ENCODE results near the gene MAP4K2.

Gene MAP4K2

DNA sequence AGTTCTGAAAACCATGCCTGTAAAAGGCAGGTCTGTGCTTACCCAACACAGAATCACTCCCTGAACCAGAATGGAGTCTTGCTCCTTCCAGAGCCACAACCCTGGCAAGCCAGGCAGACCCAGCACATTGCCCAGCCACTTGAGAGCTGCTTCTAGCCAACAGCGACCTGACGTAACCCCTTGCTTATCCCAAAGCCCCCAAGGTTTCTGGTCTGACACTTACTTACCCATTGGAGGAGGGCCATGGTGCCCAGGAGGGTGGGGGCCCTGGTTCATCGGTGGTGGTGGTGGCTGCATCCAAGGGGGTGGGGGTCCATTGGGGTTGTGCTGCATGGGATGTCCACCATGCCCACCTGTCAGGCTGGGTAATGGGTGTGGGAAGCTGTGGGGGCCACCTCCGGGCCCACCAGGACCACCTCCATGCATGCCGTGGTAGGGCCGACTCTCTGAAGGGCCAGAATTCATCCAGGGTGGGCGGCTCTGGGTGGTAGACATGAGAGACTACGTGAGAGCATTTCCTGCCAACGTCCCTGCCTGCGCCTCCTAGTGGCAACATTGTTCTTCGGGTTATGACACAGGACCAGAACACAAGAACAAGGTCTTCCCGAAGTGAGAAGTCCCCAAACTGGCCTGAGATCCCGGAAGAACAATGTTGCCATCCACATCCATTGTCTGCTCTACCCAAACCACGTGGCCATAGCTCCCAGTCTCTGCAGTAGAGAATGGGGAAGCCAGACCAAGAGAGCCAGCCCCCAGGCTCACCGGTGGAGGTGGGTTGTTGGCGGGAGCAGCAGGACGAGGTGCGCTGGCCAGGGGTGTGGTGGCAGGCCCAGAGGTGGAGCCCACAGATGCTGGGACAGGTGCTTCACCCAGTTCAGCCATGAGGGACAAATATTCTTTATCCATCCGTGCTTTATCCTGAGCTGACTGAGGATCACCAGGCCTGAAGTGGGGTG is 35.4 kb downstream of the MAP4K2 start:
- DNase-seq (ENCODE audit: low read depth in 2 of 2), result no peak

DNA sequence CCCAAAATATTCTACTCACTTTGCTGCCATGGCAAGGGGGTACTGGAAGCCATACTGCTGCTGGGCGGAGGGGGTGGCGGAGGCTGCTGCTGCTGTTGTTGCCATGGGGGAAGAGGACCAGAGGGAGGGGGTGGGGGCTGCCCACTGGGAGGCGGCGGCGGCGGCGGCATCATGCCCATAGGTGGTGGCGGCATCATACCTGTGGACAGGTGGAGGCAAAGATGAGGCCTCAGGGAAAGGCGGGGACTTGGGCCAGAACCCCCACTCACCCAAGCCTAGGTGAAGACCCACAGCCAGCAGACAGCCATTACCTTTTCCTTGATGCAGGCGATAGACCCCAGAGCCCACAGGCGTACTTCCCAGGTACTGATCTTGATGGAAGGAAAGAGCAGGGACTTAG is 36.1 kb downstream of the MAP4K2 start:
- DNase-seq (ENCODE audit: low read depth in 2 of 2), result no peak

DNA sequence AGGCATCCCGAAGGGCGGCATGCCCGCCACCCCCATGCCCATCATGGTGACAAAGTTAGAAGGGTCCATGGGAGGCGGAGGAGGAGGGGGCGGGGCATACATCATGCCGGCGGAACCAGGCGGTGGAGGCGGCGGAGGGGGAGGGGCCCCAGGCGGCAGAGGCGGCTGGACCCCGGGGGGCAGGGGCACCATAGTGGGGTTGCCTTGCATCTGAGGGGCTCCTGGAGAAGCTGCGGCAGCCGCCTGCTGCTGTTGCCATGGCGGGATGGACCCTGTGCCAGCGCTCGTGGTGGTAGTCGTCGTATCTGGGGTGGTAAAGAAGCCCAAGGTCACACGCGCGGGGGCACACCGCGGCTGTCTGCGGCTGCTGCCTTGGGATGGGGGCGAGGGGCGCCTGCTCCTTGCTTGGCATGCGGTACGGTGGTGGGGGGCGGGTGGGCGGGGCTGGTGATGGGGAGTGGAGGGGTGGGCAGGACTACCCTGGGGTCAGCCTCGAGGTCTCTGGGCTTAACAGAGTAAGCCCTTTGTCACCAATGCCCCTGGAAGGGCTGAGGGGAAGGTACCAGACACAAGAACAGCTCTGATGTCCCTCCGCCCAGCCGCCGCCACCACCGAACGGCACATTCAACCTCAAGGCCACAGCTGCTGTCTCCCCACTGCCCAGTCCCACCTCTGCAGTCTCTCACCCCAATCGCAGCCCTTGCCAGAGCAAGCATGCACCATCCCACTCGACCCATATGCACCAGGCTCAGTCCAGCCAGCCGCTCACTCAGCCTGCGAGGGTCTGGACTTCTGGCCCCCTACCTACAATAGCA is 37.0 kb downstream of the MAP4K2 start:
- DNase-seq (ENCODE audit: low read depth in 2 of 2), result no peak

DNA sequence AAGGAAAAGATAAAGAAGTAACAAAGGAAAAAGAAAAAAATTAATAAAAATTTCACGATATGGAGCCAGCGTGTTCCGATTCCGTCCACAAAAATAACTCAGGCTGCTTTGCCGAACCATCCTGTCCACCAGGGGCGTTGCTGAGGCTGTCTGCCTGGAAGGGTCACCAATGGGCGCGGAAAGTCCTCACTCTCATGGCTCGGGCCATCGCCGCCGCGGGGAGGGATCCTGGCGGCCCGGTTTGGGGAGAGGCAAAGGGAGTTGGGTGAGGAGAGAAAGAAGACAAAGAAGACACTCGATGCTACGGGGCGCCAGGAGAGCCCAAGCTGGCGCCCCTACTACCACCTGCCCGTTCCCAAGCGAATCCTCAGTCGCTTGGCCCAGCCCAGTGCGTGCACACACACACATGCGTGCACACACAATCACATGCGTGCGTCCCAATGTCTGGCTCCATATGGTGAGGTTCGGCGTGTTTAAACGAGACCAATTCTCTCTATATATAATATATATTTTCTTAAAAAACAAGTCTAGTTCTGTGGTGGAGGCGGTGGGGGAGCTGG is 37.6 kb downstream of the MAP4K2 start:
- DNase-seq (ENCODE audit: low read depth in 2 of 2), result no peak

DNA sequence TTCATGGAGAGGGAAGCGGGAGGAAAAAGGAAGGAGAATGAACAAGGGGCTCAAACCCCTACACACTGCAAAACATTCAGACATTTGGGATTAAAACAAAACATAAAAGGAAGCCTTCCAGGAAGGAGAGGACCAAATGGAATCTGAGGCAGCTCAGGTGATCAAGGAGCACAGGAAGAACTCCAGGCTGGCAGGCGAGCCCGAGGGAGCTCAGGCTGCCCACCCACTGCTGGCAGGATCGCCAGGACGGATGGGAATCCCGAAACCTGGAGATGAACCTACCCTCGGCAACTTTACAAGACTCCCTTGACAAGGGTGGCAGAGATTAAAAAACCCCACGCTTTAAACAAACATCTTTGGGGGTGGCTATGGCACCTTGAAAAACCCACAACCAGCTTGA is 38.3 kb downstream of the MAP4K2 start:
- no peak for DNase-seq (ENCODE audit: low read depth in 2 of 2)

DNA sequence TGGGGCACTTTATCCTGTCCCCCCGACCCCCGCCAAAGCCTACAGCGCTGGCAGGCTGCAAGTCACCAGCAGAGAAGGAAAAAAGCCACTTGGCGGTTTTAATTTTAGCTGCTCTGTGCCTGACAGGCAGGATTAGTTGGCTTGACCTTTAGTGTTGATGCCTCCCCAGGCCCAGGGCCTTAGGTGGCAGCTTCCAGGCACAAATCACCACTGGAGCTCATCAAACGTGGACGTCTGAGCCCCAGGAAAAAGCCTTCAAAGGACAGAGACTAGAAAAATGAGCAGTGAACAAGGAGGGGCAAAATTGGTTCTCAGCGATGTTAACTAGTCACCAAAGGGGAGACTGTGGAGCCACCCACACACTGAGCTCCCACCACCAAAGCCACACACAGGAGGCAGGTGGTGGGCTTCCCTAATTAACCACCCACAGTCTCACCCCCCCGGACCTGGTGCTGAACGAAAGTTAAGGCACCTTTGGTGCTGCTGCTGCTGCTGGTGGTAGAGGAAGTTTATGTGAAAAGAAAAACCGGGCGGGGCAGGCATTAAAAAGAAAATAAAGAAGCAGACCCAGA is 38.9 kb downstream of the MAP4K2 start:
- DNase-seq (ENCODE audit: low read depth in 2 of 2), result no peak

DNA sequence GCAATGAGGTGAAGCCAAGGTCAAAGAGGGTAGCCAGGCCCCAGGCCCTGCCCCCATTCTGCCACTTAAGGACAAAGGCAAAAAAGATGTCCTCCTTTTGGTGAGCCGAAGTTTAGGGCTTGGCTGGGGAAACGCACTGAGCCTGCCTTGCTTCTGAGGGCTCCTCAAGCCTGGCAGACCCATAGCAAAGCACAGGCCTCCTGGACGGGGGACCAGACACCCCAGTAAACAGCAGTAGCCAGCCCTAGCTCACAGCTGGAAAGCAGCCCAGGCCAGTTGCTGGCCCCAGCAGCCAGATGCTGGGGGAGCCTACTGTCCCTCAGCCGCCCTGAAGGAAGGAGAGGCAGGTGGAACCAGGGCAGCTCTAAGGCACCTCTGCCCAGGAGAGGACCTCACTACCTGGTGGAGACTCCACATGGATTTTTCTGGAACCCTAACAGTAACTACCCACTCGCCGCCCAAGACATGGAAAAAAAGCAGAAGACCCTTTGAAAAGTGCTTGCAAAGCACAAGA is 39.4 kb downstream of the MAP4K2 start:
- DNase-seq (ENCODE audit: low read depth in 2 of 2), result no peak

DNA sequence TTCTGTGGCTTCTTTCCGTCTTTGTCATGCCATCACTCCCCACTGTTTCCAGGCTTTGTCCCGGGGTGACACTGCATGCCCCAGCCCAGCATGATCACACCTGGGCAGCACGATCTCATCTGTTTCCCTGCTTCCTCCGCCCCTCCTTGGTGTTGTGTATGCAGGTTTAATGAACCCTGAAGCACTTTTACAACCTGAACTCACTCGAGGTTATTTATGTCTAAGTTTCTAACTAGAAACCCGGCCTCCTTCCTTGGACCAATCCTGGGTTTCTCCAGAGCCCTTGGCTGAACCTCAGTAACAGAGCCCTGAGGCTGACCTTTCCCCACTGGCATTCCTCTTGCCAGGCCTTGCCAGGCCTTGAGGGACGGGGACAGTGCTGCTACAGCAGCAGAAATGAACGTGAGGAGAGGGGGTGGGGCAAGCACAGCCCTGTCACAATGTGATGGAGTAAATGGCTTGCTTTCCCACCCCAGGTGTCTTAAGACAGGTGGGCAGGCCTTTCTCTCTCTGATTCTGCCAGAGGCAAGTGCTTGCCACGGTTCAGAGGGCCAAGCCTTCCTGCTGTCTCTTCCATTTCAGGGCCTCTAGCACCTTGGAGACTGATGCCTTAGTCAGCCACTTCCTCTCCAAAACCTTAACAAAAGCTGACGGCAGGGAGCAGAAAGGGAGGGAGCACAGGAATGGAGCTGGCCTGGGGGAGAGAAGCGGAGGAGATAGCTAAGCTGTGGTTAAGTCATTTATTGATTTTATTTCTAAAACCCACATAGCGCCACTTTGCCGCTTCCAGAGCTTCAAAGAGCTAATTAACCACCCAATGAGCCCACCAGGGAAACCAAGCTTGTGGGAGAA is 40.1 kb downstream of the MAP4K2 start:
- DNase-seq (ENCODE audit: low read depth in 2 of 2), result no peak

DNA sequence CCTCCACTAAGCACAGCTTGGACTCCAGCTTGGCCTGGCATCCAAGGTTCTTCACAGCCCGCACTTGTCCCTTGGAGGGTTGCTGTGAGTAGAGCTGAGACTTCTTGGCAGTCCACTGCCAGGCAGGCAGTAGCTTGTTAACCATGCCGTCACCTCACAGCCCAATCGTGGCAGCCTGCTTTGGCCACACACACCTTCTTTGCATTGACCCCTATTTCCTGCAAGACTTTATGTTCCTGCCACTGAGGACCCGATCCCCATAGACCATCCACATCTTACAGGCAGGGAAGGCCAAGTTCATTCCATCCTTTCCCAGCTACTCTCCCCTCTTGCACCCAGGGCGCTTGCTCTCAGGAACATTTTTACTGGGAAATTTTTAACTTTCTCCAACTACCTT is 40.7 kb downstream of the MAP4K2 start:
- no peak for DNase-seq (ENCODE audit: low read depth in 2 of 2)

DNA sequence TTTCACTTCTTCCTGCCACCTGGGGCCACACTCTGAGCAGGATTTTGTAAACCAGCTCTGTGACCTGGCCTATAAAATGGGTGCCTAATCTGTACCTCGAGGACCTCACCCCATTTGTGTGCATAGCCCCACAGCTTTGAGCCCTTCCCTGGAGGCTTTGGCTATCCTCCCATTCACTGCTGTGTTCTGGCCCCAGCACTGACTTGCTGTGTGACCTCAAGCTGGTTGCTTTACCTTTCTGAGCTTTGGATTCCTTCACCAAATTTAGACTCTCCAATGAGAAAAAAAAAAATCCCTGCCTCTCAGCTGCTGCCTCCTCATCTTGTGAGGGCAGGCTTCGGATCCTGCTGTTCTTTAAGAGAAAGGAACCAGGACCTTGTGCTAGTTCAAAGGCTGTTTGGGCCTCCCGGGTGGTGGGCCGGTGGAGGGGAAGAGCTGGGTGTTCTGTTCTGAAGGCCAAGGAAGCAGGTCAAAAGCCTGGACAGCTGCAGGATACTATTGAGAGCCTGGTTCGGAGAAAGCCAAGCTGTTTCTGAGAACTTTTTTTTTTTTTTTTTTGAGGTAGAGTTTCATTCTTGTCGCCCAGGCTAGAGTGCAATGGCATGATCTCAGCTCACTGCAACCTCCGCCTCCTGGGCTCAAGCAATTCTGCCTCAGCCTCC is 42.1 kb downstream of the MAP4K2 start:
- no peak for DNase-seq (ENCODE audit: low read depth in 2 of 2)

DNA sequence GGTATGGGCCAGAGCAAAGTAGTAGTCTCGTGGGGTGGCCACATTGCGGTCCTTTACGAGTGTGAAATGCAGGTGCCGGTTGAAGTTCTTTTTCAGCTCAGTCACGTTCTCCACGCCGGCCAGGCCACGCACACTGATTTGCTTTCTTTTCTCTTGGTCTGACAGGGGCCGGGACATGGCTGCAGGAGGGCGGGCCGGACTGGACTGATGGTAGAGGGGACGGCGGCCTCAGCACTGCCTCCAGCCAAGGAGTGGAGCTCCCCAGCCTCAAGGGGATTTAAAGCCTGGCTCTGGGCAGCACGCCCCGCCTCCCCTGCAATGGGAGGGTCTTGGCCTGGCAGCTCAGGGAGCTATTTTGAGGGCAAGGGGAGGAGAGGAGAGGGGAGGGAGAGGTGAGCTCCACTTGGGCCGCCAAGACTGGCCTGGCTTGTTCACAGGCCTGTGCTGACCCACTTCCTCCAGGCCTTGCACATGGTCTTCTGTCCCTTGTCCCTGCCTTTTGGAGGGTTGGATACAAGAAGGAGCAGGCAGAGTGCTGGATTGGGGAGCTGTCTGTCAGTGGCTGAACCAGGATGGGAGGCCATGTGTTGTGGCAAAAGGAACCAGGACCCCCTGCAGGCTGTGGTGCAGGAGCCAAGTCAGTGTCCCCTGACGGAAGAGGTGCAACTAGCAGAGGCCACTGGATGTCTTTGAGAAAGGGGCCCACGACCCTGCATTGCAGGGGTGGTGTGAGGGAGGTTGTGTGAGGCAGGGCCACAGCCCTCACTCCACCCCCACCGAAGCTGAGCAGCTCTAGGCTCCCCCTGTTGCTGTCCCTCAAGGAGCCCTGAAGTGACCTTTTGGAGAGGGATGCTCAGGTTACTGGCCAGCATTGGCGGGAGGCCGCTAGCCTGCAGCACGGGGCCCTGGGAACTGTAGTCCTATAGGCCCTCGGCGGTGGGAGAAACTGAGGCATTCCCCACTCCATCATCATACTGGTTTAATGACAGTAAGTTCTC is 43.0 kb downstream of the MAP4K2 start, which contains the start of gene PYGM:
PYGM (minus strand) TSS at position 253 of the 998 bp plus-strand sequence; CDS start at position 177, 76 bp downstream.
- no peak for DNase-seq (ENCODE audit: low read depth in 2 of 2)

DNA sequence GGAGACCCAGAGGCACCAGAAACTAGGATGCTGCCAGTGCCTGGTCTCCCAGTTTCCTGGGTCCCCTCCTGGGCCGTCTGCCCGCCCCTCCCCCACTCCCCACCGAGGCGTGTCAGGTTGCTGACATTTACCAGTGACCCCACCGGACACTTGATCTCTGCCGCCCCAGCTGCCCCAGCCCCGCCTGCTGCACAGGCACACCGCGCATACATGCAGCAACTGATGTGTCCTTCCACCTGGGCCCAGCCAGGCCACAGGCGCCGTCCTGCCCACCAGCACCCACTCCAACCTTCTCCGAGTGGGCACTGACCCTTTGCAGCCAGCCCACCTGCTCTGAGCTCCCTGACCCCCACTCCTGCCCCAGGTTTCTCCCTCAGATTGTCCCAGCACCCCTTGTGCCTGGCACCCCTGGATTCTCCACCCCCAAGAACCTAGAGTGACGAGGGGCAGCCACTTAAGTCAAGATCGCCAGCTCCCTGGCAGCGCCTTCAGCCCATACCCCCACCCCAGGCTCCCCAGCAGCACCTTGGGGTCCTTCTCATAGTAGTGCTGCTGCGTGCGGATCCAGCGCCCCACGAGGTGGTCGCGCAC is 43.8 kb downstream of the MAP4K2 start:
- no peak for DNase-seq (ENCODE audit: low read depth in 2 of 2)

DNA sequence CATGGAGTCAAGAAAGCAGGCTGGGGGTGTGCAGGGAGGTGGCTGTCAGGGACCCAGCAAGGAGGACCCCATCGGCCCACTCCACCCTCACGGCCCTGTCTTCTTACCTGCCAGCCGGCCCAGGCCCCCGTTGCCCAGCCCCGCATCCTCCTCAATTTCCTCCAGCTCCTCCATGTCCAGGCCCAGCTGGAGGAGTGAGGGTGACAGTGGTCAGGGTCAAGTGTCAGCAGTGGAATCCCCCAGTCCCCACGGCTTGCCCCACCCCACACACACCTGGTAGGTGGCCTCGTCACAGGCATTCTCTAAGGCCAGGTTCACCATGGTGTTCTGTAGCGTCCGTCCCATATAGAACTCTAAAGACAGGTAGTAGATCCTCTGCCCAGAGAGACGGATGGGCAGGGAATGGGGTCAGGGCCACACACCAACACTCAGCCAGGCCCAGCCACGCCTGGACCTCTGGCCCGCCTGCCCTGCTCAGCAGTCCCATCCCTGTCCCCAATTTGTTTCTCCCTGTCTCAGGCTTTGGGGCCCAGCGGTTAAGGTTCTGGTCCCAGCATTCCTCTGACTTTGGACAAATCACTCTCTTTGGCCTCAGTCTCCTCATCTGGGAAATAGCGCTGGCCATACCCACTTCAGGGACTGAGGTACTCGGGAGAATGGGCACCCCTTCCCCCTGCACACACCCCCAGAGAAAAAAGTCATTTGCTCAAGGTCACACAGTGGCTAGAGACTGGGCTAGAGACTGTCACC is 44.5 kb downstream of the MAP4K2 start:
- no peak for DNase-seq (ENCODE audit: low read depth in 2 of 2)

DNA sequence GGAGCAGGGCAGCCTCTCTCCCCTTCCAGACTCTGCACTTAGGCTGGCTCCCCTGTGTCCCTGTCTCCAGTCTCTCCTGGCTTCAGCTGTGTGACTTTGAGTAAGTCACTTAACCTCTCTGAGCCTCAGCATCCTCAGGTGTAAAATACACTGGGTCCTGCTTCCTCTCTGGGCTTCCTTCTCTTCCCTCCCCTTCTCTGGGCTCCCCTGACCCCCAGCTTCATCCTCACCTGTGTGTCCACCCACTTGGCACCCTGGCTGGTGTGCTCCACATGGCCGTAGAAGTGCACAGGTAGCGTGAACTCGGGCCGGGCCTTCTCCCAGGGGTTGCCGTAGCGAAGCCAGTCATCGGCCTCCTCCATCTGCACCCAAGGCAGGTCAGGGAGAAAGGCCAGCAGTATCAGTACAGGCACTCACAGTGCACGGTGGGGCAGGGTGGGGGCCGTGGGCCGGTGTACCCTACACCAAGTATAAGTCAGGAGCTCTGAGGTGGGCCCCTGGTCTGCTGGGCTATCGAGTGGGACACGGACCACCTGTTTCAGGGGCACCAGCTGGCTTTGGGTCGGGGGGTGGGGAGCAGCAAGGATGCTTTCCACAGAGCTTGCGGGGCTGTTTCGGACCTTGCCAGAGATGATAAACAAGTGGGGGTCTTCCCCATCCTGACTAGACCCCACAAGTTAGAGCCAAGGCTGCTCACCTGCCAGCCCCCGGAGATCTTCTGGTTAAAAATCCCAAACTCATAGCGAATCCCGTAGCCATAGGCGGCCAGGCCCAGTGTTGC is 45.3 kb downstream of the MAP4K2 start:
- DNase-seq (ENCODE audit: low read depth in 2 of 2), result no peak

DNA sequence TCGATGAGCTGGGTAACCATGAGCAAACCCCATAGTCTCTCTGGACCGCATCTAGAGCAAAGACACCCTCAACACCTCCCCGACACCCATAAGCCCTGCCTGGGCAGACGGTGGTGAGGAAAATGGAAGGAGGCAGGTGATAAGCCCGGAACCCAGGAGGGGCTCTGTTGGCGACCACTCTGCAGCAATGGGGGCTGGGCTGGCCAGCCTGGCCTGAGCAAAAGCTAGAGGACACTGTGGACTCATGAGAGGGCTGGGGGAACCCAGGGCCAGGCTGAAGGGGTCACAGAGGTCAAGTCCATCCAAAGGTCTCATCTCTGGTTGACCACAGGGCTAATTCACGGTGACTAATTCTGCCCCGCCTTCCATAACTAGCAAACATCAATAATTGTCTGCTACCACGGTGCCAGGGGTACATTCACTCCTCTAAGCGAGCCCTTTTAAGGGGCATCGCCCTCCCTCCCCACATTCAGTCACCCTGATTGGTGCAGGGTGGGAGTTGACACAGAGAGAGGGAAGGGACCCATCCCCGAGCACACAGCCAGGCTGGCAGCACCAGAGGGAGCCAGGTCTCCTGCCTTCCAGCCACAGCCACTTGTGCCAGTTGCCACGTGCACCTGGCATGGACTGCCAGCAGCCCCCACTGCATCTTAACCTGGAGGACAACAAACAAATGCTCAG is 47.2 kb downstream of the MAP4K2 start:
- DNase-seq (ENCODE audit: low read depth in 2 of 2), result no peak

DNA sequence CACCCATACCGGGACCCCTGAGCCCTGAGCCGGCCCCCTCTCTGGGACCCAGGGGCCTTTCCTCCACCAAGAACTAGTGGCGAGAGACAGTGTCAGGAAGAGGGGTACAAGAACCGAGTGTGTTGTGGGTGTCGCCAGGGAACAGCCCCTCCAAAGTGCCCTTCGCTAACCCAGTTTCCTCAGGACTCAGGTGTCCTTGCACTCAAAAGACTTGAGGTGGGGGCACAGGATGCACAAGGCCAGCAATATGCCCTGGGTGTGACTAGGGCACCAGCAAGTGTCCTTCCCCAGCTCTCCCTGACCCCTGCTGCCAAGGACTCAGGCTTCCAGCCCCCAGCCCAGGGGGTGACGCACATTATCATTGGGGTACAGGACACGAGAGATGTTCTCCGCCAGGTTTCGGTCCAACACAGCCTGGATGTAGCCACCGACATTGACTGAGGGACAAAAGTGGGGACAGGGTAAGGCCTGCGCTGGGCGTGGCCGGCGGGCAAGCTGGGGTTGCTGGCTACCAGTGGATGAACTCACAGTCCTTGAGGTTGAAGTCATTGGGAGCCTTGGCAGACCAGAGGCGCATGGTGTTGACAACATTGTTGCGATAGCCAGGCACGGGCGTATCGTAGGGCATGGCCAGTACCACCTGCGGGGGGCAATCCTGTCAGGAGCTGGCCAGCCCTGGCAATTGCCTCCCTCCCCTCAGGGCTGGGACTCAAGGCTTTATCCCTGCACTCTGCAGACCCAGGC is 47.9 kb downstream of the MAP4K2 start:
- DNase-seq (ENCODE audit: low read depth in 2 of 2), result no peak

Data from fibroblast of skin of left biceps (primary cell).